ENCODE data around the gene UBE2D2. TPM values are rescaled to one million over a fixed set of nuclear protein-coding genes. Genes with fewer than 3 reads are reported as not detected.

UBE2D2 gene
- total and polyA plus RNA-seq, 3 donors from 2014 or later, result 102 to 386 (median 116) TPM

GRCh38 chr5:139636207-139636792 is 75.2 kb downstream of the UBE2D2 start:
- Histone ChIP-seq H3K27ac (peak overlapping the region; percentile 28 to 79), H3K27me3 (no peaks in the 10 kb centered on the region), H3K4me1 (peaks cover 56% of the 10 kb centered on the region), H3K36me3 (ENCODE audit: low read depth, missing control alignments) (no peaks in the 10 kb centered on the region), H3K4me3 (no peak overlapping the region), H3K9me3 (no peaks in the 10 kb centered on the region)
- peak; percentile 14 for DNase-seq
- WGBS, 2 donors, result 53 to 78% methylated on average over 1 to 2 of the region's 2 CpGs
- intact Hi-C loops (cut with DNase I; ENCODE audit: low total_unique reads), result loop anchor here (10.0 kb wide), 1 partner anchor 59 kb away; no protein-coding TSS in a partner anchor
- TF ChIP-seq POLR2A (IDR thresholded peaks at IDR 0.05) (no peak), CTCF (IDR thresholded peaks at IDR 0.05) (no peak)

GRCh38 chr5:139636975-139637408 is 75.9 kb downstream of the UBE2D2 start:
- Histone ChIP-seq H3K4me1 (peaks cover 56% of the 10 kb centered on the region), H3K27ac (peak overlapping the region; percentile 78 to 79)

GRCh38 chr5:139637438-139638089 is 76.4 kb downstream of the UBE2D2 start:
- Histone ChIP-seq H3K4me1 (peaks cover 56% of the 10 kb centered on the region), H3K36me3 (ENCODE audit: low read depth, missing control alignments) (no peaks in the 10 kb centered on the region), H3K9me3 (no peaks in the 10 kb centered on the region), H3K27me3 (no peaks in the 10 kb centered on the region), H3K27ac (peak overlapping the region; percentile 78 to 79), H3K4me3 (peak overlapping the region; percentile 25 to 67)
- TF ChIP-seq CTCF (IDR thresholded peaks at IDR 0.05) (peak in 1 of 3 experiments; percentile 12), POLR2A (IDR thresholded peaks at IDR 0.05) (no peak)
- peak; percentile 85 for DNase-seq
- WGBS, 2 donors, result 0% methylated on average over 6 to 38 of the region's 62 CpGs
- intact Hi-C loops (cut with DNase I; ENCODE audit: low total_unique reads), result loop anchor here (10.0 kb wide), 1 partner anchor 57 kb away; no protein-coding TSS in a partner anchor

More at GRCh38 chr5:139636975-139637408, 75.9 kb downstream of the UBE2D2 start:
- WGBS, 2 donors, result 24 to 29% methylated on average over 4 of the region's 6 CpGs
- no peak for TF ChIP-seq POLR2A (IDR thresholded peaks at IDR 0.05)
- H3K27me3 ChIP-seq, result no peaks in the 10 kb centered on the region
- no peaks in the 10 kb centered on the region for H3K36me3 ChIP-seq (ENCODE audit: low read depth, missing control alignments)
- intact Hi-C loops (cut with DNase I; ENCODE audit: low total_unique reads), result loop anchor here (10.0 kb wide), 1 partner anchor 58 kb away; no protein-coding TSS in a partner anchor
- no peak for DNase-seq
- H3K4me3 ChIP-seq, result peak overlapping the region; percentile 25 to 67
- H3K9me3 ChIP-seq, result no peaks in the 10 kb centered on the region

- no peaks in the 10 kb centered on the region for H3K9me3 ChIP-seq
- intact Hi-C loops (cut with DNase I; ENCODE audit: low total_unique reads), result loop anchor here (10.0 kb wide), 1 partner anchor 57 kb away; no protein-coding TSS in a partner anchor
- no peaks in the 10 kb centered on the region for H3K36me3 ChIP-seq (ENCODE audit: low read depth, missing control alignments)
- H3K27ac ChIP-seq, result peak overlapping the region; percentile 78 to 79
- DNase-seq, result peak; percentile 82
- H3K4me1 ChIP-seq, result peaks cover 55% of the 10 kb centered on the region
- peak overlapping the region; percentile 25 to 67 for H3K4me3 ChIP-seq
- TF ChIP-seq POLR2A (IDR thresholded peaks at IDR 0.05) (no peak), CTCF (IDR thresholded peaks at IDR 0.05) (no peak)
- H3K27me3 ChIP-seq, result no peaks in the 10 kb centered on the region
- 2% methylated on average over 7 to 20 of the region's 23 CpGs for WGBS, 2 donors
Measured at GRCh38 chr5:139638090-139638735, 77.1 kb downstream of the UBE2D2 start.

Measured in testis (tissue), 3 donors.